ENCODE results near the gene FGF22. TPM values are rescaled to one million over a fixed set of nuclear protein-coding genes. Genes with fewer than 3 reads are reported as not detected.

The FGF22 gene
- total and polyA plus RNA-seq, 2 of the 13 experiments (the other 11 are each of a cell fraction or from before 2014, with no cell fraction given) = 0.24 TPM; not detected in 1

DNA sequence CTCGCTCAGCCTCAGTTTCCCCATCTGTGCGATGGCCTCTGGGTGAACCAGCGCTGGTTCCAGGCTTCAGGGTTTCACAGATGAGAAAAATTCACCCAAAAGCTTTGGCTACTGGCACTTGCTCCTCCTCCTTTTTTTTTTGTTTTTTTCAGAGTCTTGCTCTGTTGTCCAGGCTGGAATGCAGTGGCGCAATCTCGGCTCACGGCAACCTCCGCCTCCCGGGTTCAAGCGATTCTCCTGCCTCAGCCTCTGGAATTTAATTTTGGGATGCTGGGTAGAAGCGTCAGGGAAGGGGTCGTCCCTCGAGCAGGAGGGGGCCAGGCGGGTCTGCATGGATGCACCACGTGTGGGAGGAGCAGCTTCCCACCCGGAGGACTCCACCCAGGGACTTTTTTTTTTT is 48.5 kb downstream of the FGF22 start:
- POLR2A ChIA-PET = interaction anchor here (1.0 to 1.6 kb wide), 2 partner anchors 16 to 28 kb away, joined by 4 to 7 read pairs; no protein-coding TSS in a partner anchor
- CTCF ChIA-PET (ENCODE audit: low intra/inter-chr PET ratio, low total read pairs) = no interaction called here
- intact Hi-C loops (cut with micrococcal nuclease; ENCODE audit: unreplicated experiment) = no loop called here

More for the DNA sequence above, 48.5 kb downstream of the FGF22 start:
- Histone ChIP-seq H4K20me1 (ENCODE audit: insufficient read depth, low read length) (no peaks in the 10 kb centered on the region), H3K27ac (ENCODE audit: extremely low read length, insufficient read depth, low read length) (no peak overlapping the region), H3K4me1 (ENCODE audit: insufficient read depth, low read length) (peaks cover 16% of the 10 kb centered on the region), H3K27me3 (ENCODE audit: control insufficient read depth in 1 of 2, insufficient read depth in 2 of 2, low read length in 2 of 2) (peaks cover 1 to 13% of the 10 kb centered on the region in 2 experiments; a peak in 3 of 5 replicates), H2AFZ (ENCODE audit: low read length) (no peak overlapping the region), H3K4me2 (ENCODE audit: low read depth, low read length) (peak overlapping the region; percentile 23; the same call in 1 of the 2 replicates), H3K36me3 (replicated peaks in 1 of 2; ENCODE audit: control insufficient read depth in 1 of 2, insufficient read depth in 2 of 2, low read length in 2 of 2) (no peaks in the 10 kb centered on the region), H3K9ac (ENCODE audit: insufficient read depth, low read depth, low read length) (no peak overlapping the region), H3K4me3 (replicated peaks in 1 of 3; ENCODE audit: insufficient read depth in 1 of 3, low read depth in 2 of 3, low read length in 3 of 3) (no peak overlapping the region), H3K79me2 (ENCODE audit: insufficient read depth, low read length) (no peaks in the 10 kb centered on the region), H3K9me3 (ENCODE audit: low read length) (no peaks in the 10 kb centered on the region)
- FAIRE-seq = no peak
- WGBS (ENCODE audit: low lambda C conversion rate) = 1% methylated on average over 14 of the region's 15 CpGs
- ATAC-seq = no peak
- in situ Hi-C loops (cut with HindIII; ENCODE audit: extremely low pct_ligation_motif_present, low pct_unique_long_range_greater_than_20kb) = no loop called here
- no peak for DNase-seq (ENCODE audit: low spot score)
- TF ChIP-seq ISX (CRISPR knock-in tag; conservative IDR thresholded peaks at IDR 0.05) = no peak
- peak; percentile 57; the same call in 1 of the 2 replicates for TF ChIP-seq CEBPG (CRISPR knock-in tag; IDR thresholded peaks at IDR 0.05)
- TF ChIP-seq, protein P1, sequence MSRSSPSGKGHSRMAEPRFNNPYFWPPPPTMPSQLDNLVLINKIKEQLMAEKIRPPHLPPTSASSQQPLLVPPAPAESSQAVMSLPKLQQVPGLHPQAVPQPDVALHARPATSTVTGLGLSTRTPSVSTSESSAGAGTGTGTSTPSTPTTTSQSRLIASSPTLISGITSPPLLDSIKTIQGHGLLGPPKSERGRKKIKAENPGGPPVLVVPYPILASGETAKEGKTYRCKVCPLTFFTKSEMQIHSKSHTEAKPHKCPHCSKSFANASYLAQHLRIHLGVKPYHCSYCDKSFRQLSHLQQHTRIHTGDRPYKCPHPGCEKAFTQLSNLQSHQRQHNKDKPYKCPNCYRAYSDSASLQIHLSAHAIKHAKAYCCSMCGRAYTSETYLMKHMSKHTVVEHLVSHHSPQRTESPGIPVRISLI (CRISPR knock-in tag; IDR thresholded peaks at IDR 0.05; ENCODE audit: borderline replicate concordance) = peak; percentile 72; the same call in 1 of the 2 replicates
- no peak for TF ChIP-seq PCBP1 (IDR thresholded peaks at IDR 0.05; ENCODE audit: borderline replicate concordance, low read depth, low read length)
- TF ChIP-seq TEAD3 (CRISPR knock-in tag; optimal IDR thresholded peaks at IDR 0.05; ENCODE audit: borderline replicate concordance) = peak; percentile 86
- no peak for TF ChIP-seq PPARG (CRISPR knock-in tag; conservative IDR thresholded peaks at IDR 0.05)
- TF ChIP-seq ZNF121 (CRISPR knock-in tag; IDR thresholded peaks at IDR 0.05) = 0 out of 2 replicates have a peak, but pooled peaks have one; percentile 47
- no peak for TF ChIP-seq SRSF9 (IDR thresholded peaks at IDR 0.05; ENCODE audit: borderline replicate concordance, insufficient read depth, low read depth, low read length, poor library complexity, severe bottlenecking)
- TF ChIP-seq RARA (CRISPR knock-in tag; IDR thresholded peaks at IDR 0.05) = no peak
- TF ChIP-seq, protein P2, sequence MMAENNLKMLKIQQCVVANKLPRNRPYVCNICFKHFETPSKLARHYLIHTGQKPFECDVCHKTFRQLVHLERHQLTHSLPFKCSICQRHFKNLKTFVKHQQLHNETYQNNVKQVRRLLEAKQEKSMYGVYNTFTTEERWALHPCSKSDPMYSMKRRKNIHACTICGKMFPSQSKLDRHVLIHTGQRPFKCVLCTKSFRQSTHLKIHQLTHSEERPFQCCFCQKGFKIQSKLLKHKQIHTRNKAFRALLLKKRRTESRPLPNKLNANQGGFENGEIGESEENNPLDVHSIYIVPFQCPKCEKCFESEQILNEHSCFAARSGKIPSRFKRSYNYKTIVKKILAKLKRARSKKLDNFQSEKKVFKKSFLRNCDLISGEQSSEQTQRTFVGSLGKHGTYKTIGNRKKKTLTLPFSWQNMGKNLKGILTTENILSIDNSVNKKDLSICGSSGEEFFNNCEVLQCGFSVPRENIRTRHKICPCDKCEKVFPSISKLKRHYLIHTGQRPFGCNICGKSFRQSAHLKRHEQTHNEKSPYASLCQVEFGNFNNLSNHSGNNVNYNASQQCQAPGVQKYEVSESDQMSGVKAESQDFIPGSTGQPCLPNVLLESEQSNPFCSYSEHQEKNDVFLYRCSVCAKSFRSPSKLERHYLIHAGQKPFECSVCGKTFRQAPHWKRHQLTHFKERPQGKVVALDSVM (CRISPR knock-in tag; IDR thresholded peaks at IDR 0.05) = peak; percentile 94
- peak; percentile 64; the same call in 1 of the 2 replicates for TF ChIP-seq GFI1 (CRISPR knock-in tag; IDR thresholded peaks at IDR 0.05; ENCODE audit: borderline replicate concordance)
- no peak for TF ChIP-seq FOXK1 (CRISPR knock-in tag; IDR thresholded peaks at IDR 0.05; ENCODE audit: borderline replicate concordance, low read depth)
- no peak for TF ChIP-seq ZNF296 (CRISPR knock-in tag; conservative IDR thresholded peaks at IDR 0.05)
- TF ChIP-seq, protein P3, sequence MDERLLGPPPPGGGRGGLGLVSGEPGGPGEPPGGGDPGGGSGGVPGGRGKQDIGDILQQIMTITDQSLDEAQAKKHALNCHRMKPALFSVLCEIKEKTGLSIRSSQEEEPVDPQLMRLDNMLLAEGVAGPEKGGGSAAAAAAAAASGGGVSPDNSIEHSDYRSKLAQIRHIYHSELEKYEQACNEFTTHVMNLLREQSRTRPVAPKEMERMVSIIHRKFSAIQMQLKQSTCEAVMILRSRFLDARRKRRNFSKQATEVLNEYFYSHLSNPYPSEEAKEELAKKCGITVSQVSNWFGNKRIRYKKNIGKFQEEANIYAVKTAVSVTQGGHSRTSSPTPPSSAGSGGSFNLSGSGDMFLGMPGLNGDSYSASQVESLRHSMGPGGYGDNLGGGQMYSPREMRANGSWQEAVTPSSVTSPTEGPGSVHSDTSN (CRISPR knock-in tag; IDR thresholded peaks at IDR 0.05) = no peak
- peak; percentile 57; the same call in 1 of the 2 replicates for TF ChIP-seq CEBPB (IDR thresholded peaks at IDR 0.05; ENCODE audit: borderline replicate concordance, low read depth, low read length)
- peak; percentile 81 for TF ChIP-seq ZMYM3 (CRISPR knock-in tag; IDR thresholded peaks at IDR 0.05)
- TF ChIP-seq ZNF713 (CRISPR knock-in tag; IDR thresholded peaks at IDR 0.05) = no peak
- no TSS peak for BruUV-seq (replicated peaks)
